Upper lobe of left lung (tissue), 6 donors: Measurements from ENCODE around the gene GP2. TPM values are rescaled to one million over a fixed set of nuclear protein-coding genes. Genes with fewer than 3 reads are reported as not detected.

ENCODE experiments used
- ATAC-seq, 2 donors: fragments of 200-7000 bp; cut with Tn5 transposase; one replicate each; pipeline ENCODE4 v1.9.1; 2022; ENCODE audit warnings: mild to moderate bottlenecking in 2 of 2, moderate library complexity in 2 of 2; ENCODE audit not compliant: low FRiP score in 2 of 2
- DNase-seq, 2 donors: peaks; one replicate each; pipeline ENCODE4 v3.0.0-alpha.2; 2019 to 2020
- H3K27ac ChIP-seq, 4 donors: fragments of 200-600 bp; sonication (generic); one replicate each; pipeline ENCODE4 v1.5.1; 2016 to 2019
- H3K27me3 ChIP-seq, 4 donors: fragments of 200-600 bp; sonication (generic); one replicate each; pipeline ENCODE4 v1.5.1; 2017 to 2019
- H3K36me3 ChIP-seq, 4 donors: fragments of 200-600 bp; sonication (generic); one replicate each; pipeline ENCODE4 v1.5.1; 2016 to 2019
- H3K4me1 ChIP-seq, 4 donors: fragments of 200-600 bp; sonication (generic); one replicate each; pipeline ENCODE4 v1.5.1; 2018 to 2019
- H3K4me3 ChIP-seq, 4 donors: fragments of 200-600 bp; sonication (generic); one replicate each; pipeline ENCODE4 v1.5.1; 2017 to 2019; ENCODE audit warnings: mild to moderate bottlenecking in 2 of 4, moderate library complexity in 1 of 4
- H3K9me3 ChIP-seq, 4 donors: fragments of 200-600 bp; sonication (generic); one replicate each; pipeline ENCODE4 v1.5.1; 2018 to 2019
- EP300 ChIP-seq, 4 donors: sonication (generic); formaldehyde crosslinking; IDR thresholded peaks; one replicate each; pipeline ENCODE4 v1.5.1; 2017; ENCODE audit warnings: antibody characterized with exemption in 4 of 4, control low read depth in 2 of 4
- POLR2A ChIP-seq, 4 donors: fragments of 450-650 bp; IDR thresholded peaks; one replicate each; pipeline ENCODE4 v1.5.1; 2016 to 2017; ENCODE audit warnings: antibody characterized with exemption in 4 of 4, mild to moderate bottlenecking in 2 of 4
- POLR2AphosphoS5 ChIP-seq, 2 donors: sonication (generic); formaldehyde crosslinking; IDR thresholded peaks; one replicate each; pipeline ENCODE4 v1.5.1; 2017; ENCODE audit warnings: antibody characterized with exemption in 2 of 2
- WGBS, 2 donors: methylation state at CpG; one replicate each; pipeline ENCODE4 v1.1.5; 2017 to 2018; 5-methylcytosine and 5-hydroxymethylcytosine counted together
- total RNA-seq, 6 donors: library from RNA; depleted of rRNA in 4 of 6; stranded (reverse); fragments of >200 nt in 4 of 6; gene quantifications; one replicate each; pipeline versions ENCODE4 v1.1.0 to v1.2.1, GENCODE V29; 2016 to 2021
- TF ChIP-seq, protein P1 (sequence below), 6 experiments: fragments of 450-650 bp in 4 of 6; fragments of 200-600 bp in 2 of 6; sonication (generic) in 2 of 6; IDR thresholded peaks; one replicate each; pipeline ENCODE4 v1.5.1; 2016 to 2019; ENCODE audit warnings: antibody characterized with exemption in 6 of 6
- donor health status: DM: no; HTN: no; CAD: no; lungs with moderate emphysema.
- donor health status: DM: no; HTN: yes; CAD: no; lungs with severe emphysema.

The GP2 gene
- total RNA-seq, 6 donors from 2014 or later: 0.39 to 15.4 (median 4.9) TPM; not detected in 2

DNA sequence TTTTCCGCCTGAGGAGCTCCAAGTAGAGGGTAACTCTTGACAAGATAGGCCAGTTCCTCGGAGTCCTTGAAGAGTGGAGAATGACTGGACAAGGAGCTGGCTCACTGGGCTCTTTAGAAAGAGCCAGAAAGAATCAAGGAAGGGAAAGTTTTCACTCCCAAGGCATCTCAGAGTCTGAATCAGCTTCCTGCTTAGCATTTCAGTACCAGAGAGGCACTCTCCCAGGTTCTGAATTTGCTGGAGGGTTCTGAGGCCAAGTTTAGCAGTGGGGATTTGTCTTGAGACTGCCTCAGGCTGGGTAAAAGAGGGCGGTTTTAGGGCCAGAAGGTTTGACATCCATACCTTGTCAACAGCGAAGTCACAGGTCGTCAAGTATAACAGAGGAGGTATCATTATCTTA lies 25.5 kb downstream of the GP2 start:
- DNase-seq (no peak), ATAC-seq (no peak)
- TF ChIP-seq EP300 (IDR thresholded peaks at IDR 0.05) (no peak), POLR2AphosphoS5 (IDR thresholded peaks at IDR 0.05) (no peak), POLR2A (IDR thresholded peaks at IDR 0.05) (no peak)
- TF ChIP-seq, protein P1, sequence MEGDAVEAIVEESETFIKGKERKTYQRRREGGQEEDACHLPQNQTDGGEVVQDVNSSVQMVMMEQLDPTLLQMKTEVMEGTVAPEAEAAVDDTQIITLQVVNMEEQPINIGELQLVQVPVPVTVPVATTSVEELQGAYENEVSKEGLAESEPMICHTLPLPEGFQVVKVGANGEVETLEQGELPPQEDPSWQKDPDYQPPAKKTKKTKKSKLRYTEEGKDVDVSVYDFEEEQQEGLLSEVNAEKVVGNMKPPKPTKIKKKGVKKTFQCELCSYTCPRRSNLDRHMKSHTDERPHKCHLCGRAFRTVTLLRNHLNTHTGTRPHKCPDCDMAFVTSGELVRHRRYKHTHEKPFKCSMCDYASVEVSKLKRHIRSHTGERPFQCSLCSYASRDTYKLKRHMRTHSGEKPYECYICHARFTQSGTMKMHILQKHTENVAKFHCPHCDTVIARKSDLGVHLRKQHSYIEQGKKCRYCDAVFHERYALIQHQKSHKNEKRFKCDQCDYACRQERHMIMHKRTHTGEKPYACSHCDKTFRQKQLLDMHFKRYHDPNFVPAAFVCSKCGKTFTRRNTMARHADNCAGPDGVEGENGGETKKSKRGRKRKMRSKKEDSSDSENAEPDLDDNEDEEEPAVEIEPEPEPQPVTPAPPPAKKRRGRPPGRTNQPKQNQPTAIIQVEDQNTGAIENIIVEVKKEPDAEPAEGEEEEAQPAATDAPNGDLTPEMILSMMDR (IDR thresholded peaks at IDR 0.05): no peak
- H3K27ac ChIP-seq: no peak overlapping the region
- H3K4me3 ChIP-seq: no peak overlapping the region
- no peaks in the 10 kb centered on the region for H3K9me3 ChIP-seq
- H3K27me3 ChIP-seq: no peaks in the 10 kb centered on the region
- no peaks in the 10 kb centered on the region for H3K4me1 ChIP-seq
- no peaks in the 10 kb centered on the region for H3K36me3 ChIP-seq
- WGBS, 2 donors: 70 to 72% methylated on average over 5 of the region's 5 CpGs

DNA sequence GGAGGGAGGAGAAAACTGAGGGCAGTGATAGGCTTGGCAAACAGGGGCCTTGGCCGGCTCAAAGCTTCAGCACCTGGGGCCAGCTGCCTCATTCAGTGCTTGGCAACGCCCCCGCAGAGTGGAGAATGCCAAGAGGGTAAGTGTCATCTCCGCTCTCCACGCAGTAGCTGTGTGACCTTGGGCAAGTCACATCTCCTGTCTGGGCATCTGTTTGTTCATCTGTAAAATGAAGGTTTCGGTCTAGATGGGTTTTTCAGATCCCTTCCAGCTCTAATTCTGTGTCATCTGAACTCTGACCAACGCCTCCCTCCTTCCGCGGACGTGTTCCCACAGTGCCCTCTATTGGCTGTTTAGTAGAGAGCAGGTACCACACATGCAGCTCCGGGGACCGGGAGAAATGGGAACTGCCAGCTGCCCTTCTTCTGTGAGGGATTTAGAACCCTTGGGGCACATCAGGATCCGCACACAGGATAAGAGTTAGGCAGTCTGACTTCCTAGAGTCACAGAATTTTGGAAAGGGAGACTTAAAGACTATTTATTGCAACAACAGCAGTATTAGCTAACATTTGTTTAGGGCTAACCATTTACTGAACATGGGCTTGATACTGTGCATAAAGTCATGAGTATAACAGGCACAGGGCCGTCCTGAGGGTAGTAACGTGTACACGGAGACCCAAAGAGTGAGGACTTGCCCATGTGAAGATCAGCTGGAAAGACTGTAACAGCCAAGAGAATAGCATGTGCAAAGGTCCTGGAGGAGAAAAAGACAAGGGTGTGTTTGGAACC lies 26.8 kb downstream of the GP2 start:
- Histone ChIP-seq H3K9me3 (no peaks in the 10 kb centered on the region), H3K4me3 (no peak overlapping the region), H3K27ac (no peak overlapping the region), H3K36me3 (no peaks in the 10 kb centered on the region), H3K27me3 (no peaks in the 10 kb centered on the region), H3K4me1 (no peaks in the 10 kb centered on the region)
- 23 to 25% methylated on average over 16 of the region's 16 CpGs for WGBS, 2 donors
- ATAC-seq (peak; percentile 52 to 80), DNase-seq (peak in 1 of 2 donors; percentile 37)
- TF ChIP-seq, protein P1 (IDR thresholded peaks at IDR 0.05): peak; percentile 20 to 56 (median 41)
- TF ChIP-seq POLR2A (IDR thresholded peaks at IDR 0.05): no peak

DNA sequence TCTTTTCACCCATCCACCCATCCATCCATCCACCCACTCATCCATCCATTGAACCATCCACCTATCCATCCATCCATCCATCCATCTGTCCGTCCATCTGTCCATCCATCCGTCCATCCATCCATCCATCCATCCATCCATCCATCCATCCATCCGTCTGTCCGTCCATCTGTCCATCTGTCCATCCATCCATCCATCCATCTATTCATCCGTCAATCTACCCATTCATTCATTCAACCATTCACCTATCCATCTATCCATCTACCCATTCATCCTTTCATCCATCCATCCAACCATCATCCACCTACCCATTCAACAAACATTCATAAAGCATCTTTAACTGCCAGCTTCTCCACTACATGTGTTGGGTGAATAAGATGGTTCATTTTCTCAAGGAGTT lies 28.9 kb downstream of the GP2 start:
- WGBS, 2 donors: 70 to 81% methylated on average over 5 of the region's 5 CpGs
- Histone ChIP-seq H3K9me3 (no peaks in the 10 kb centered on the region), H3K27ac (no peak overlapping the region), H3K4me3 (no peak overlapping the region), H3K36me3 (no peaks in the 10 kb centered on the region), H3K4me1 (no peaks in the 10 kb centered on the region), H3K27me3 (no peaks in the 10 kb centered on the region)
- no peak for ATAC-seq
- TF ChIP-seq POLR2AphosphoS5 (IDR thresholded peaks at IDR 0.05) (no peak), EP300 (IDR thresholded peaks at IDR 0.05) (no peak), POLR2A (IDR thresholded peaks at IDR 0.05) (no peak)
- TF ChIP-seq, protein P1 (IDR thresholded peaks at IDR 0.05): no peak
- DNase-seq: no peak

DNA sequence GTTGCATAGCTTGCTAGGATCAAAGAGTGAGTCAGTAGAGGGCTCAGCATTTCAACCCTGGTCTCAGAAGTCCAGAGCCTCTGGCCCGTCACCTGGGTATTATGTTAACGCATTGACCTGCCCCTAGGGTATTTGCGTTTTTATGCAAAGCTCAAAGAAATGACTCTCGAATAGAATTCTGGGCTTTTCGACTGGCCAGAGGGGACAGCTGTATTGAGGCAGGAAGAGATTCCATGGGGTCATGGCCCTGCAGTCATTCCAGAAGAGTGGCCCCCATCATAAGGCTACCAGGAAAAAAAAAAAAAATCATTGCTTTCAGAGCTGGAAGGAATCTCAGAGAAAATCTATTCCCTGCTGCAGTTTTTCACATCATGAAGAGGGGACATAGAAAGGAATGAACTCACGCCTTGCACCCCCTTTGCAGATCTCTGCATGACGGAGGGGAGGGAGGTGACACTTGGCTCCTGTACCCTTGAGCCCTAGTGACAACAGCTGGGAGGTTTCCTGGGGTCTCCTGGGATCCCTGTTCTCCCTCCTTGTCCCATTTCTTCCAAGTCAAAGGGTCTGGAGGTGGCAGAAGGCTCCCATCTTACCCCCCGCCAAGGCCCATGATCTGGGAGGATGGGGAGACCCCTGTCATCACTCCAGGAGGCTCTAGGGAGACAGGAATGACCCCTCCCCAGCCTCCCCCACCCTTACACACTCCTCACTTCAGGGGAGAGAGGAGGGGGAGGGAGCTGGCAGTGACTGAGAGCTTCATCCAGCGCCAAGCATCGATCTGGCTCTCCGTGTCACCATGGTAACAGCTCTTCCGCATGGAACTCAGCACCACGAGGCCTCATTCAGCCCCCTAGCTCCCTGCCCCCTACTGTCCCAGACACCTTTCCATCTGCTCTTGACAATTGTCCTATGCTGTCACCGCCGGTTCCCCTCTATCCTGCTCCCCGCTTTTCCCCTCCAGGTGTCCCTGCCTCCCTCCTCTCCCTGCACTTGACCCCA lies 35.8 kb downstream of the GP2 start:
- no peaks in the 10 kb centered on the region for H3K36me3 ChIP-seq
- H3K4me3 ChIP-seq: no peak overlapping the region
- no peak overlapping the region for H3K27ac ChIP-seq
- no peak for DNase-seq
- ATAC-seq: peak in 1 of 2 donors; percentile 10
- H3K9me3 ChIP-seq: no peaks in the 10 kb centered on the region
- no peak for TF ChIP-seq POLR2AphosphoS5 (IDR thresholded peaks at IDR 0.05)
- TF ChIP-seq, protein P1 (IDR thresholded peaks at IDR 0.05): no peak
- TF ChIP-seq EP300 (IDR thresholded peaks at IDR 0.05): no peak
- no peak for TF ChIP-seq POLR2A (IDR thresholded peaks at IDR 0.05)
- no peaks in the 10 kb centered on the region for H3K4me1 ChIP-seq
- no peaks in the 10 kb centered on the region for H3K27me3 ChIP-seq
- WGBS, 2 donors: 29 to 37% methylated on average over 12 to 16 of the region's 16 CpGs
